Hepatocyte (in vitro differentiated cells): Measurements from ENCODE around the gene TENM4. TPM values are rescaled to one million over a fixed set of nuclear protein-coding genes. Genes with fewer than 3 reads are reported as not detected.

Experiments
- DNase-seq: peaks from one replicate; pipeline ENCODE4 v3.0.0-alpha.2; 2016; ENCODE audit warnings: low spot score
- H2AFZ ChIP-seq: fragments of 200-600 bp; sonication (generic); 2 replicates; pipeline ENCODE4 v1.6.0; 2016; ENCODE audit warnings: antibody characterized with exemption, mild to moderate bottlenecking
- H3K27ac ChIP-seq: fragments of 200-600 bp; sonication (generic); 2 replicates; pipeline ENCODE4 v1.5.1; 2016; ENCODE audit warnings: mild to moderate bottlenecking
- H3K27me3 ChIP-seq: fragments of 200-600 bp; sonication (generic); 2 replicates; pipeline ENCODE4 v1.6.1; 2016
- H3K36me3 ChIP-seq: fragments of 200-600 bp; sonication (generic); replicated peaks from 2 replicates; pipeline ENCODE4 v1.5.1; 2016; ENCODE audit warnings: low read depth; ENCODE audit not compliant: insufficient read depth
- H3K4me1 ChIP-seq: fragments of 200-600 bp; sonication (generic); 2 replicates; pipeline ENCODE4 v1.5.1; 2016; ENCODE audit warnings: mild to moderate bottlenecking, moderate library complexity; ENCODE audit not compliant: insufficient read depth
- H3K4me2 ChIP-seq: fragments of 200-600 bp; sonication (generic); 2 replicates; pipeline ENCODE4 v1.6.0; 2016
- H3K4me3 ChIP-seq: fragments of 200-600 bp; sonication (generic); 2 replicates; pipeline ENCODE4 v1.5.1; 2016; ENCODE audit warnings: mild to moderate bottlenecking
- H3K79me2 ChIP-seq: fragments of 200-600 bp; sonication (generic); 2 replicates; pipeline ENCODE4 v1.6.0; 2017; ENCODE audit warnings: mild to moderate bottlenecking
- H3K9me2 ChIP-seq: fragments of 200-600 bp; sonication (generic); replicated peaks from 2 replicates; pipeline ENCODE4 v1.6.0; 2017; ENCODE audit warnings: mild to moderate bottlenecking; ENCODE audit not compliant: insufficient read depth
- H3K9me3 ChIP-seq: fragments of 200-600 bp; sonication (generic); 2 replicates; pipeline ENCODE4 v1.5.1; 2016; ENCODE audit warnings: low read depth, mild to moderate bottlenecking
- H4K20me1 ChIP-seq: fragments of 200-600 bp; sonication (generic); 2 replicates; pipeline ENCODE4 v1.6.0; 2016; ENCODE audit warnings: mild to moderate bottlenecking; ENCODE audit not compliant: insufficient read depth, poor library complexity, severe bottlenecking
- CTCF ChIP-seq: fragments of 200-600 bp; sonication (generic); IDR thresholded peaks from 2 replicates; pipeline ENCODE4 v1.5.1; 2016; ENCODE audit warnings: antibody characterized with exemption, mild to moderate bottlenecking; ENCODE audit not compliant: poor library complexity
- EZH2 ChIP-seq: fragments of 200-600 bp; sonication (generic); IDR thresholded peaks from 2 replicates; pipeline ENCODE4 v1.6.1; 2016; ENCODE audit warnings: antibody characterized with exemption, mild to moderate bottlenecking, borderline replicate concordance
- EZH2phosphoT487 ChIP-seq: fragments of 200-600 bp; sonication (generic); IDR thresholded peaks from one replicate; pipeline ENCODE4 v1.6.1; 2018; ENCODE audit warnings: antibody characterized with exemption, mild to moderate bottlenecking, low read depth, moderate library complexity; ENCODE audit not compliant: unreplicated experiment, severe bottlenecking
- WGBS: methylation state at CpG from one replicate; pipeline ENCODE4 v1.1.6; 2016; ENCODE audit warnings: low lambda C conversion rate; ENCODE audit errors: missing lambda C conversion rate; 5-methylcytosine and 5-hydroxymethylcytosine counted together
- polyA plus RNA-seq: library from polyadenylated mRNA; unstranded; fragments of >200 nt; fragmentation: Nextera tagmentation; extraction: Ambion mirVana; gene quantifications from 2 replicates; pipeline ENCODE4 v1.2.1, GENCODE V29; 2016
- total RNA-seq: library from RNA; depleted of rRNA; stranded (reverse); fragments of >200 nt; gene quantifications from 2 replicates; pipeline ENCODE4 v1.2.3, GENCODE V29; 2014

TENM4 gene
- total and polyA plus RNA-seq, 2 experiments from 2014 or later, result 18.4 to 18.7 TPM

GRCh38 chr11:78762105-78762504, 678.7 kb downstream of the TENM4 start:
- 94% methylated on average over 3 of the region's 3 CpGs for WGBS
- Histone ChIP-seq H3K27me3 (no peaks in the 10 kb centered on the region), H3K27ac (no peak overlapping the region), H2AFZ (no peak overlapping the region), H4K20me1 (no peaks in the 10 kb centered on the region), H3K4me1 (no peaks in the 10 kb centered on the region), H3K9me3 (no peaks in the 10 kb centered on the region), H3K79me2 (no peaks in the 10 kb centered on the region), H3K4me2 (no peak overlapping the region), H3K4me3 (no peak overlapping the region), H3K9me2 (no peaks in the 10 kb centered on the region), H3K36me3 (no peaks in the 10 kb centered on the region)
- TF ChIP-seq EZH2phosphoT487 (no peak), EZH2 (no peak), CTCF (no peak)
- DNase-seq, result no peak

- TF ChIP-seq EZH2phosphoT487 (no peak), CTCF (no peak), EZH2 (no peak)
- no peak overlapping the region for H3K4me2 ChIP-seq
- no peaks in the 10 kb centered on the region for H3K79me2 ChIP-seq
- H4K20me1 ChIP-seq, result no peaks in the 10 kb centered on the region
- H2AFZ ChIP-seq, result no peak overlapping the region
- H3K4me1 ChIP-seq, result no peaks in the 10 kb centered on the region
- no peak overlapping the region for H3K4me3 ChIP-seq
- H3K27ac ChIP-seq, result no peak overlapping the region
- H3K36me3 ChIP-seq, result no peaks in the 10 kb centered on the region
- 48% methylated on average over 4 of the region's 4 CpGs for WGBS
- no peaks in the 10 kb centered on the region for H3K27me3 ChIP-seq
- no peaks in the 10 kb centered on the region for H3K9me2 ChIP-seq
- no peak for DNase-seq
- no peaks in the 10 kb centered on the region for H3K9me3 ChIP-seq
Observed at GRCh38 chr11:78759071-78759470, 681.8 kb downstream of the TENM4 start.

GRCh38 chr11:78753297-78753696, 687.5 kb downstream of the TENM4 start:
- H3K4me3 ChIP-seq, result no peak overlapping the region
- no peak for DNase-seq
- H4K20me1 ChIP-seq, result no peaks in the 10 kb centered on the region

More at GRCh38 chr11:78753297-78753696, 687.5 kb downstream of the TENM4 start:
- no peaks in the 10 kb centered on the region for H3K9me3 ChIP-seq
- H3K9me2 ChIP-seq, result no peaks in the 10 kb centered on the region
- no peak overlapping the region for H3K4me2 ChIP-seq
- H2AFZ ChIP-seq, result no peak overlapping the region
- H3K36me3 ChIP-seq, result no peaks in the 10 kb centered on the region
- TF ChIP-seq EZH2 (no peak), EZH2phosphoT487 (no peak), CTCF (no peak)
- H3K4me1 ChIP-seq, result no peaks in the 10 kb centered on the region
- H3K79me2 ChIP-seq, result no peaks in the 10 kb centered on the region
- H3K27me3 ChIP-seq, result no peaks in the 10 kb centered on the region
- WGBS, result 94% methylated on average over 1 of the region's 1 CpG
- H3K27ac ChIP-seq, result no peak overlapping the region
